ENCODE measurements around the gene PAN2.

- TF ChIP-seq CTCF (IDR thresholded peaks at IDR 0.05): no peak
- TF ChIP-seq REST (IDR thresholded peaks at IDR 0.05; ENCODE audit: insufficient read depth in 1 of 2, low read depth in 2 of 2, low read length in 1 of 2): no peak
- TF ChIP-seq POLR2AphosphoS5 (IDR thresholded peaks at IDR 0.05; ENCODE audit: low read depth, low read length): no peak
These were observed 25.1 kb downstream of the PAN2 start for GRCh38 chr12:56308714-56309113.
